Smooth muscle cell (in vitro differentiated cells): ENCODE measurements around the gene CHIT1. TPM values are rescaled to one million over a fixed set of nuclear protein-coding genes. Genes with fewer than 3 reads are reported as not detected.

Source experiments
- DNase-seq: peaks from one replicate; lab custom pipeline; 2025; ENCODE audit not compliant: unreplicated experiment; lab: John Stamatoyannopoulos, UW
- H2AFZ ChIP-seq: fragments of 200-600 bp; sonication (generic); 2 replicates; pipeline ENCODE4 v1.6.0; 2016; ENCODE audit warnings: antibody characterized with exemption, low read depth, mild to moderate bottlenecking
- H3F3A ChIP-seq: fragments of 200-600 bp; sonication (generic); 2 replicates; pipeline ENCODE4 v1.6.0; 2017; ENCODE audit warnings: antibody characterized with exemption, low read depth
- H3K27ac ChIP-seq: fragments of 200-600 bp; sonication (generic); 2 replicates; pipeline ENCODE4 v1.5.1; 2016; ENCODE audit warnings: low read depth, mild to moderate bottlenecking
- H3K27me3 ChIP-seq: fragments of 200-600 bp; sonication (generic); 2 replicates; pipeline ENCODE4 v1.6.1; 2016; ENCODE audit warnings: low read depth, mild to moderate bottlenecking
- H3K36me3 ChIP-seq: fragments of 200-600 bp; sonication (generic); 2 replicates; pipeline ENCODE4 v1.5.1; 2016; ENCODE audit warnings: low read depth
- H3K4me1 ChIP-seq: fragments of 200-600 bp; sonication (generic); 2 replicates; pipeline ENCODE4 v1.5.1; 2016; ENCODE audit warnings: low read depth
- H3K4me2 ChIP-seq: fragments of 200-600 bp; sonication (generic); 2 replicates; pipeline ENCODE4 v1.6.0; 2016; ENCODE audit warnings: mild to moderate bottlenecking
- H3K4me3 ChIP-seq: fragments of 200-600 bp; sonication (generic); 2 replicates; pipeline ENCODE4 v1.5.1; 2016; ENCODE audit warnings: mild to moderate bottlenecking
- H3K79me2 ChIP-seq: fragments of 200-600 bp; sonication (generic); 2 replicates; pipeline ENCODE4 v1.6.0; 2016; ENCODE audit warnings: low read depth, mild to moderate bottlenecking
- H3K9ac ChIP-seq: fragments of 200-600 bp; sonication (generic); 2 replicates; pipeline ENCODE4 v1.6.0; 2016; ENCODE audit warnings: low read depth
- H3K9me3 ChIP-seq: fragments of 200-600 bp; sonication (generic); replicated peaks from 2 replicates; pipeline ENCODE4 v1.5.1; 2016; ENCODE audit warnings: low read depth
- H4K20me1 ChIP-seq: fragments of 200-600 bp; sonication (generic); 2 replicates; pipeline ENCODE4 v1.6.0; 2016; ENCODE audit warnings: low read depth
- WGBS: methylation state at CpG from one replicate; pipeline ENCODE4 v1.1.7; 2016; ENCODE audit warnings: low lambda C conversion rate; 5-methylcytosine and 5-hydroxymethylcytosine counted together
- polyA plus RNA-seq: library from polyadenylated mRNA; unstranded; fragments of >200 nt; fragmentation: Nextera tagmentation; extraction: Ambion mirVana; gene quantifications from 2 replicates; pipeline ENCODE4 v1.2.1, GENCODE V29; 2016
- total RNA-seq: library from RNA; depleted of rRNA; stranded (reverse); fragments of >200 nt; gene quantifications from 2 replicates; pipeline ENCODE4 v1.2.3, GENCODE V29; 2014
- TF ChIP-seq, protein P1 (sequence below): fragments of 200-600 bp; sonication (generic); IDR thresholded peaks from 2 replicates; pipeline ENCODE4 v1.5.1; 2017; ENCODE audit warnings: borderline replicate concordance, mild to moderate bottlenecking, antibody characterized with exemption; ENCODE audit not compliant: insufficient read depth, poor library complexity, severe bottlenecking

CHIT1 gene
- total and polyA plus RNA-seq, 2 experiments from 2014 or later = not detected

DNA sequence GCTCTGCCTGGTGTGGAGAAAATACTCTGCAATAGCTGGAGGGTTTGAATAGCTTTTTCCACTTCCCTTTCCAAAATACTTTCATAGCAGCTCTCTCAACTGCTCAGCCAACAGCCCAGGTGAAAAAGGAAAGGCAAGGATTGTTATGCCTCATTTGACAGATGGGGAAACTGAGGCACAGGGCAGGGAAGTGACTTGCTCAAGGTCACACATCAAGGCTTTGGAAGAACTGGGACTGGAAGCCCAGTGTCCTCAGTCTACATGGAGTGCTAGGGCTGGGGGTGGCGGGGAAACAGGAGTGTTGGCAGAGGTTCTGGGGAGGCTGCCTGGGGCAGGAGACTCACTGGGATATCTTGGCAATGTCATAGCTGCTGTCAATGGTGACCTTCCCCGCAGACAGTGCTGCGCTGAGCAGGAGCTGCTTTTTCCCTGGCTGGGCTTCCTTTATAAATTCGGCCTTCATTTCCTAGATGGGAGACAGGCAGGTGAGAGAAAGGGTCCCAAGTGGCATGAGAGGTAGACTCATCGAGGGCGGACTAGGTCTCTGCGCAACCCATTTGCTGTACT is 47.0 kb downstream of the CHIT1 start:
- Histone ChIP-seq H3K9ac (no peak overlapping the region), H3F3A (peaks cover 2% of the 10 kb centered on the region), H3K79me2 (no peaks in the 10 kb centered on the region), H3K4me2 (no peak overlapping the region), H3K4me1 (peaks cover 46% of the 10 kb centered on the region), H3K27me3 (no peaks in the 10 kb centered on the region), H3K36me3 (no peaks in the 10 kb centered on the region), H4K20me1 (no peaks in the 10 kb centered on the region), H3K27ac (no peak overlapping the region), H3K4me3 (no peak overlapping the region), H3K9me3 (no peaks in the 10 kb centered on the region), H2AFZ (no peak overlapping the region)
- TF ChIP-seq, protein P1, sequence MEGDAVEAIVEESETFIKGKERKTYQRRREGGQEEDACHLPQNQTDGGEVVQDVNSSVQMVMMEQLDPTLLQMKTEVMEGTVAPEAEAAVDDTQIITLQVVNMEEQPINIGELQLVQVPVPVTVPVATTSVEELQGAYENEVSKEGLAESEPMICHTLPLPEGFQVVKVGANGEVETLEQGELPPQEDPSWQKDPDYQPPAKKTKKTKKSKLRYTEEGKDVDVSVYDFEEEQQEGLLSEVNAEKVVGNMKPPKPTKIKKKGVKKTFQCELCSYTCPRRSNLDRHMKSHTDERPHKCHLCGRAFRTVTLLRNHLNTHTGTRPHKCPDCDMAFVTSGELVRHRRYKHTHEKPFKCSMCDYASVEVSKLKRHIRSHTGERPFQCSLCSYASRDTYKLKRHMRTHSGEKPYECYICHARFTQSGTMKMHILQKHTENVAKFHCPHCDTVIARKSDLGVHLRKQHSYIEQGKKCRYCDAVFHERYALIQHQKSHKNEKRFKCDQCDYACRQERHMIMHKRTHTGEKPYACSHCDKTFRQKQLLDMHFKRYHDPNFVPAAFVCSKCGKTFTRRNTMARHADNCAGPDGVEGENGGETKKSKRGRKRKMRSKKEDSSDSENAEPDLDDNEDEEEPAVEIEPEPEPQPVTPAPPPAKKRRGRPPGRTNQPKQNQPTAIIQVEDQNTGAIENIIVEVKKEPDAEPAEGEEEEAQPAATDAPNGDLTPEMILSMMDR = no peak
- 99% methylated on average over 7 of the region's 7 CpGs for WGBS
- DNase-seq = no peak

DNA sequence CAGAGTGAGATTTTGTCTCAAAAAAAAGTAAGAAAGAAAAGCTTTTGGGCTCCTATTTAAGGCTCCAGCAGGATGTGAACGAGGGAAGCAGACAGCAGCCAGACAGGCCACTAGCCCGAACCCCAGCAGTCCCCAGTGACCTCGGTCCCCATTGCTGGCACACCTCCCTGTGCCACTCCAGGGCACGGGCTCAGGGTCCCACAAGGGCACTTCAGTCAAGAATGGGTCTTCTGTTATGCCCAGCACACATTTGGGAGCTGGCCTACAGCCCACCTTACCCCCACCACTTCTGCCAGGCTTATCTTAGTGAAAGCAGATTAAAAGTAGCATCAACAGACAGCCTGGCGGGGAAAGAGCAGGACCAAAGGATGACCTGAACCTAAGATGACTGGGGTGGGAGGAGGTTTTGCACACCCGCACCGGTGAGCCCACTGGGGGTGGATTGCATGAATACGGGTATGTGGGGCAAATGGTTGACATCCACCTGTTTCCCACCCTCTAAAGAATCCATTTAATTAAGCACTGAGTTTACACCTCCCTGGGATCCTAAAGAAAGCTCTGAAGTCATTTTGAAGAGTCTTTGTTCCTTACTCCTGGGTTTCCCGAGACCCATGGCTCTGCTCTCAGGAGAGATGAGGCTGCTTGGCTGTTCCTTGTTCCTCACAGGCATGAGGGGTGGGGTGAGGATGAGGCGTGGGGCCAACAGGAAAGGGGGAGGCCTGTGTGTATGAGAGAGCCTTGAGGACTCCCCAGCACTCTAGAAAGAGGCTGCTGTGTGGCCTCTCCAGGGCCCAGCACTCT is 47.7 kb downstream of the CHIT1 start:
- TF ChIP-seq, protein P1 = no peak
- no peak overlapping the region for H2AFZ ChIP-seq
- no peak overlapping the region for H3K4me3 ChIP-seq
- no peak overlapping the region for H3K4me2 ChIP-seq
- 85% methylated on average over 10 of the region's 10 CpGs for WGBS
- H3K9me3 ChIP-seq = no peaks in the 10 kb centered on the region
- DNase-seq = no peak
- H3K36me3 ChIP-seq = no peaks in the 10 kb centered on the region
- no peaks in the 10 kb centered on the region for H4K20me1 ChIP-seq
- H3K79me2 ChIP-seq = no peaks in the 10 kb centered on the region
- H3K9ac ChIP-seq = no peak overlapping the region
- peaks cover 9% of the 10 kb centered on the region for H3F3A ChIP-seq
- H3K27me3 ChIP-seq = no peaks in the 10 kb centered on the region
- no peak overlapping the region for H3K27ac ChIP-seq
- peaks cover 46% of the 10 kb centered on the region for H3K4me1 ChIP-seq

DNA sequence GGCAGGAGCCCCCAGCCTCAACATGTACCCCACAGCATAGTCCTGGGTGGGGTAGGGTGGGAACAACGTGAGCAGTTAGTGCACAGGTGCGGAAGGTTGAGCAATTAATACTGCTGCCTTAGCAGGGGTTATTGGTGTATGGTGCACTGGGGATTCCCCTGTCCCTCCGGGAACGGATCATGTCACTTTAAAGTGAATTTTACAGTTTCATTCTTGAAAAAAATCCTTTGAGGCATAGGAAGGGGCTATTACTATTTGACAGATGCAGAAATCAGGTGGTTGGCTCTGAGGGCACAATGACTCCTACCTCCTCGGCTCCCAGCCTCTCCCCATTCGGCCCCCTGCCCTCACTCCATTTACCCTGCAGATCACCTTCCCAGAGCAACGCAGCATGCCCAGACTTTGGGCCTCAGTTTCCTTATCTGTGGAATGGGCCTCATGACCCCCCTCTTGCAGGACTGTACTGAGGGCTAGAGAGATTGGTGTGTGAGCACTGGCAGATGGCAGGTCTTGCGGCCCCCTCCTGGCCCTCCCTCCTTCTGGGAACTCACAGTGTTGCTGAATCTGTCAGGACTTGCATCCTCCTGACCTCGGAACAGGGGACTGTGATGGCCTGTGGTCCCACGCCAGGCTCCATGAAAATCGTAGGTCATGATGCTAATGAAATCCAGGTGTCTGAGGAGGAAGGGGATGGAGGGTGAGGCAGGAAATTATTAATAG is 48.7 kb downstream of the CHIT1 start:
- no peaks in the 10 kb centered on the region for H3K79me2 ChIP-seq
- no peaks in the 10 kb centered on the region for H3K36me3 ChIP-seq
- H3K4me2 ChIP-seq = no peak overlapping the region
- H4K20me1 ChIP-seq = no peaks in the 10 kb centered on the region
- DNase-seq = no peak
- no peak overlapping the region for H3K4me3 ChIP-seq
- no peaks in the 10 kb centered on the region for H3K27me3 ChIP-seq
- no peaks in the 10 kb centered on the region for H3K9me3 ChIP-seq
- WGBS = 93% methylated on average over 11 of the region's 11 CpGs
- H3K9ac ChIP-seq = no peak overlapping the region
- TF ChIP-seq, protein P1 = no peak
- no peak overlapping the region for H3K27ac ChIP-seq
- no peak overlapping the region for H2AFZ ChIP-seq
- peaks cover 36% of the 10 kb centered on the region for H3K4me1 ChIP-seq
- peaks cover 10% of the 10 kb centered on the region for H3F3A ChIP-seq
